Thoracic aorta (tissue), 2 donors: Measurements from ENCODE around the gene STT3B. TPM values are rescaled to one million over a fixed set of nuclear protein-coding genes. Genes with fewer than 3 reads are reported as not detected.

Experiments
- ATAC-seq: fragments of 150-250 bp; one replicate; pipeline ENCODE4 v1.8.0; 2017; ENCODE audit warnings: low read depth; ENCODE audit not compliant: insufficient number of reproducible peaks, low FRiP score
- DNase-seq: peaks from one replicate; pipeline ENCODE4 v3.0.0-alpha.2; 2020; ENCODE audit warnings: low spot score
- H3K27ac ChIP-seq, 2 donors: fragments of 200-600 bp; sonication (generic); 1 replicate in 1 of 2; 2 replicates in 1 of 2; pipeline ENCODE4 v1.5.1; 2016; ENCODE audit warnings: mild to moderate bottlenecking in 2 of 2, moderate library complexity in 2 of 2
- H3K27me3 ChIP-seq: fragments of 200-600 bp; sonication (generic); replicated peaks from 2 replicates; pipeline ENCODE4 v1.6.0; 2016; ENCODE audit warnings: mild to moderate bottlenecking; ENCODE audit not compliant: insufficient read depth
- H3K36me3 ChIP-seq: fragments of 200-600 bp; sonication (generic); one replicate; pipeline ENCODE4 v1.5.1; 2016
- H3K4me1 ChIP-seq, 2 donors: fragments of 200-600 bp; sonication (generic); 1 replicate in 1 of 2; 2 replicates in 1 of 2; pipeline versions ENCODE4 v1.5.1 to v1.6.0; 2016; ENCODE audit warnings: low read depth in 2 of 2, mild to moderate bottlenecking in 1 of 2; ENCODE audit not compliant: control insufficient read depth in 1 of 2
- H3K4me3 ChIP-seq: fragments of 200-600 bp; sonication (generic); 2 replicates; pipeline ENCODE4 v1.5.1; 2016; ENCODE audit warnings: mild to moderate bottlenecking
- H3K9me3 ChIP-seq: fragments of 200-600 bp; sonication (generic); 2 replicates; pipeline ENCODE4 v1.5.1; 2016
- CTCF ChIP-seq: fragments of 200-600 bp; sonication (generic); IDR thresholded peaks from one replicate; pipeline ENCODE4 v1.5.1; 2019; ENCODE audit warnings: antibody characterized with exemption
- total RNA-seq, 2 donors: library from RNA; depleted of rRNA; stranded (reverse); fragments of >200 nt; gene quantifications; one replicate each; pipeline versions ENCODE4 v1.1.0 to v1.2.3, GENCODE V29; 2016

The STT3B gene
- total RNA-seq, 2 donors from 2014 or later = 99.0 to 126 TPM

DNA sequence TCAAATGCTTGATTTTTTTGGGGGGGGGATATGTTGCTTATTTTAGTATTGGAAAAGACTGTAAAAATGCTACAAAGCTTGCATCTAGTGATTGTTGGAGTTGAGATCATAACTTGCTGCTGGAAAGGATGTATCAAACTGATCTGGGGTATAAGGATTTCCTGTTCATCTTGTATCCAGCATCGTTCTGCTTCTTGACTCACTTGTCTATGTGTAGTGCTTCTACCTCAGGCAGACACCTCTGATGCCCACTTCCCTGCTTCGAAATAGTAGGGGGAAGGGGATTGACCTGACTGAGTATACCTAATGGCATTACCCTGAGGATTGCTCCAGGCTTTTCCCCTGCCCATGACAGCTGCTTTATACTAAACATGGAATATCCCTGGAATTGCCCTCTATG lies 42.7 kb downstream of the STT3B start:
- Histone ChIP-seq H3K4me3 (no peak overlapping the region), H3K27ac (no peak overlapping the region), H3K9me3 (no peaks in the 10 kb centered on the region), H3K4me1 (peaks cover 11 to 54% of the 10 kb centered on the region in 2 donors), H3K36me3 (no peaks in the 10 kb centered on the region), H3K27me3 (no peaks in the 10 kb centered on the region)
- no peak for TF ChIP-seq CTCF
- DNase-seq (no peak), ATAC-seq (no peak)

GRCh38 chr3:31576521-31576920 lies 43.8 kb downstream of the STT3B start:
- Histone ChIP-seq H3K4me1 (peaks cover 11 to 52% of the 10 kb centered on the region in 2 donors), H3K4me3 (no peak overlapping the region), H3K27me3 (no peaks in the 10 kb centered on the region), H3K27ac (no peak overlapping the region), H3K9me3 (no peaks in the 10 kb centered on the region), H3K36me3 (no peaks in the 10 kb centered on the region)
- ATAC-seq (no peak), DNase-seq (no peak)
- no peak for TF ChIP-seq CTCF

DNA sequence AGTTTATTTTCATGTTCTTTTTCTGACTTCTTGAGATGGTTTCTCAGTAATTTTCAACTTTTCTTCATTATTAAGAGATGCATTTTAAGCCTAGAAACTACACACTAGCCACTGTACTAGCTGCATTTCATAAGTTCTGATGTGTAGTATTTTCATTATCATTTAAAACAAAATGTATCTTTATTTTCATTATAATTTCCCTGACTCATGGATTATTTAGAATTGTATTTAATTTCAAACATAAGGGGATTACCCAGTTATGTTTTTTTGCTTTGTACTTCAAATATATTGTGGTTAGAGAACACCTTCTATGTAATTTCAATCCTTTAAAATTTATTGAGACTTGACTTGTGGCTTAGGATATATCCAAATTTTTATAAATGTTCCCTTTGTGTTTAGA lies 44.5 kb downstream of the STT3B start:
- no peaks in the 10 kb centered on the region for H3K36me3 ChIP-seq
- ATAC-seq (no peak), DNase-seq (no peak)
- no peak overlapping the region for H3K27ac ChIP-seq
- no peak overlapping the region for H3K4me3 ChIP-seq
- TF ChIP-seq CTCF = no peak
- H3K27me3 ChIP-seq = no peaks in the 10 kb centered on the region
- H3K9me3 ChIP-seq = no peaks in the 10 kb centered on the region
- H3K4me1 ChIP-seq = peaks cover 11 to 50% of the 10 kb centered on the region in 2 donors

DNA sequence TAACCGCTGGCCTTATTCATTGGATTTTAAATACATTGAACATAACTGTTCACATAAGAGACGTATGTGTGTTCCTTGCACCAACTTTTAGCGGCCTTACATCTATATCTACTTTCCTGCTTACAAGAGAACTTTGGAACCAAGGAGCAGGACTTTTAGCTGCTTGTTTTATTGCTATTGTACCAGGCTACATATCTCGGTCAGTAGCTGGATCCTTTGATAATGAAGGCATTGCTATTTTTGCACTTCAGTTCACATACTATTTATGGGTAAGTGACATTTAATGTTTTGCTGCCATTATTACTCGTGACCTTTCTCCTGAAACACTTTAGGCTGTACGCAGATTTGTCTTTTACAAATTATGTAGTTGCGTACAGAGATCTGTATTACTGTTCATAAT lies 47.1 kb downstream of the STT3B start:
- no peaks in the 10 kb centered on the region for H3K9me3 ChIP-seq
- DNase-seq = no peak
- no peak for ATAC-seq
- no peak overlapping the region for H3K4me3 ChIP-seq
- H3K4me1 ChIP-seq = peaks cover 11 to 35% of the 10 kb centered on the region in 2 donors
- no peaks in the 10 kb centered on the region for H3K27me3 ChIP-seq
- no peaks in the 10 kb centered on the region for H3K36me3 ChIP-seq
- TF ChIP-seq CTCF = no peak
- no peak overlapping the region for H3K27ac ChIP-seq

- H3K4me1 ChIP-seq = peaks cover 7 to 34% of the 10 kb centered on the region in 2 donors
- no peaks in the 10 kb centered on the region for H3K36me3 ChIP-seq
- no peak for ATAC-seq
- no peak for DNase-seq
- no peak for TF ChIP-seq CTCF
- H3K4me3 ChIP-seq = no peak overlapping the region
- H3K27ac ChIP-seq = no peak overlapping the region
- H3K27me3 ChIP-seq = no peaks in the 10 kb centered on the region
- H3K9me3 ChIP-seq = no peaks in the 10 kb centered on the region
Observed at GRCh38 chr3:31580645-31581044, 47.9 kb downstream of the STT3B start.
